Endothelial cell of umbilical vein (primary cell): ENCODE results near the gene EXOC6. TPM values are rescaled to one million over a fixed set of nuclear protein-coding genes. Genes with fewer than 3 reads are reported as not detected.

Experiments
- BruUV-seq: library from RNA; stranded (reverse); fragments of 400-500 nt; replicated peaks from 2 replicates; lab custom pipeline; 2021; lab: Mats Ljungman, UMichigan
- CTCF ChIA-PET: fragments of 300-600, 350-600 bp; sonication (Branson Sonifier 250); formaldehyde crosslinking; loops from one replicate; lab custom pipeline; 2021; ENCODE audit warnings: antibody characterized with exemption, inconsistent platforms; lab: Charles Lee
- POLR2A ChIA-PET: fragments of 300-600, 350-600 bp; sonication (Branson Sonifier 250); formaldehyde crosslinking; loops from one replicate; lab custom pipeline; 2021; ENCODE audit warnings: antibody characterized with exemption, inconsistent platforms; lab: Charles Lee
- DNase-seq: peaks from one replicate; pipeline ENCODE4 v3.0.0-alpha.2; 2011; ENCODE audit warnings: low read depth, low spot score
- FAIRE-seq: peaks from 2 replicates; lab custom pipeline; 2011; peaks lifted over from hg19 to GRCh38; lab: Jason Lieb, UNC
- H2AFZ ChIP-seq: 2 replicates; pipeline ENCODE4 v1.6.0; 2012; ENCODE audit warnings: low read depth, low read length, control low read depth, inconsistent platforms
- H3K27ac ChIP-seq: 2 replicates; pipeline ENCODE4 v1.5.1; 2011; ENCODE audit warnings: low read depth, mild to moderate bottlenecking, control low read depth, low read length, moderate library complexity; ENCODE audit not compliant: insufficient read depth
- H3K27me3 ChIP-seq, 2 experiments: 2 replicates each; pipeline versions ENCODE4 v1.6.0 to v1.6.1; 2011; ENCODE audit warnings: low read length in 2 of 2, mixed read lengths in 1 of 2; ENCODE audit not compliant: control insufficient read depth in 2 of 2, insufficient read depth in 2 of 2
- H3K36me3 ChIP-seq, 2 experiments: 2 replicates in 1 of 2; 3 replicates in 1 of 2; pipeline ENCODE4 v1.5.1; 2011; ENCODE audit warnings: low read length in 2 of 2, mild to moderate bottlenecking in 1 of 2, moderate library complexity in 1 of 2; ENCODE audit not compliant: control insufficient read depth in 2 of 2, insufficient read depth in 2 of 2; ENCODE audit errors: extremely low read depth in 1 of 2
- H3K4me1 ChIP-seq: 3 replicates; pipeline ENCODE4 v1.5.1; 2011; ENCODE audit warnings: mild to moderate bottlenecking, low read length; ENCODE audit not compliant: control insufficient read depth, insufficient read depth; ENCODE audit errors: extremely low read depth
- H3K4me2 ChIP-seq: 2 replicates; pipeline ENCODE4 v1.6.1; 2011; ENCODE audit warnings: low read length, control low read depth, mixed read lengths; ENCODE audit not compliant: insufficient read depth
- H3K4me3 ChIP-seq, 3 experiments: fragments of 200-600 bp in 1 of 3; sonication (generic), shearing (Covaris generic) in 1 of 3; replicated peaks in 1 of 3; 2 replicates each; pipeline ENCODE4 v1.5.1; 2011 to 2016; ENCODE audit warnings: control low read depth in 3 of 3, low read length in 3 of 3, mild to moderate bottlenecking in 2 of 3, inconsistent platforms in 1 of 3, low read depth in 1 of 3, moderate library complexity in 1 of 3; ENCODE audit not compliant: insufficient read depth in 1 of 3
- H3K79me2 ChIP-seq: 2 replicates; pipeline ENCODE4 v1.6.0; 2012; ENCODE audit warnings: low read length, inconsistent platforms; ENCODE audit not compliant: control insufficient read depth, insufficient read depth
- H3K9ac ChIP-seq: replicated peaks from 2 replicates; pipeline ENCODE3; 2011; ENCODE audit warnings: low read length, control low read depth; ENCODE audit not compliant: insufficient read depth; ENCODE audit errors: extremely low read depth
- H3K9me1 ChIP-seq: replicated peaks from 3 replicates; pipeline ENCODE4 v1.6.0; 2011; ENCODE audit warnings: mild to moderate bottlenecking, low read length; ENCODE audit not compliant: control insufficient read depth, insufficient read depth; ENCODE audit errors: extremely low read depth
- H3K9me3 ChIP-seq: replicated peaks from 2 replicates; pipeline ENCODE4 v1.5.1; 2012; ENCODE audit warnings: low read length, inconsistent platforms; ENCODE audit not compliant: control insufficient read depth, insufficient read depth
- H4K20me1 ChIP-seq: replicated peaks from 2 replicates; pipeline ENCODE3; 2011; ENCODE audit warnings: mild to moderate bottlenecking, low read length; ENCODE audit not compliant: control insufficient read depth, insufficient read depth; ENCODE audit errors: extremely low read depth
- EZH2 ChIP-seq: IDR thresholded peaks from 2 replicates; pipeline ENCODE4 v1.6.1; 2012; ENCODE audit warnings: borderline replicate concordance, low read depth, mild to moderate bottlenecking, moderate library complexity, low read length, inconsistent platforms; ENCODE audit not compliant: severe bottlenecking
- FOS ChIP-seq: IDR thresholded peaks from 2 replicates; pipeline ENCODE4 v1.6.1; 2011; ENCODE audit warnings: mild to moderate bottlenecking, low read length, moderate library complexity, borderline replicate concordance; ENCODE audit not compliant: insufficient read depth
- GATA2 ChIP-seq: IDR thresholded peaks from 2 replicates; pipeline ENCODE4 v1.7.0; 2011; ENCODE audit warnings: low read depth, mild to moderate bottlenecking, moderate library complexity, mixed read lengths, low read length; ENCODE audit not compliant: insufficient read length, insufficient read depth
- JUN ChIP-seq: IDR thresholded peaks from 2 replicates; pipeline ENCODE4 v1.6.1; 2011; ENCODE audit warnings: borderline replicate concordance, low read depth; ENCODE audit not compliant: insufficient read length, insufficient read depth
- MYC ChIP-seq: IDR thresholded peaks from one replicate; pipeline ENCODE4 v1.6.1; 2011; ENCODE audit warnings: mild to moderate bottlenecking, low read depth, low read length
- POLR2A ChIP-seq: IDR thresholded peaks from 2 replicates; pipeline ENCODE4 v1.6.1; 2012; ENCODE audit warnings: low read depth, mild to moderate bottlenecking, control low read depth, low read length
- POLR2AphosphoS5 ChIP-seq: IDR thresholded peaks from 2 replicates; pipeline ENCODE4 v1.6.1; 2012; ENCODE audit warnings: low read depth, mild to moderate bottlenecking, control low read depth, low read length, moderate library complexity; ENCODE audit not compliant: insufficient read depth
- dilution Hi-C: fragments of 300-500 bp; cut with MboI; formaldehyde crosslinking; loops from one replicate; pipeline ENCODE4 v1.15.0; 2019; ENCODE audit warnings: low sequenced_read_pairs; ENCODE audit not compliant: extremely low pct_ligation_motif_present
- intact Hi-C: fragments of 100-400 bp; cut with micrococcal nuclease; formaldehyde crosslinking; loops from one replicate; pipeline ENCODE4 v1.10.0; 2022
- polyA plus RNA-seq, 4 experiments: library from polyadenylated mRNA; depleted of rRNA in 3 of 4; stranded (reverse) in 3 of 4; unstranded in 1 of 4; fragments of >200 nt; gene quantifications; 2 replicates each; pipeline versions ENCODE4 v1.2.1 to v1.2.3, GENCODE V29; 2011 to 2012; ENCODE audit warnings: missing spikeins in 1 of 4
- total RNA-seq: library from RNA; stranded (reverse); gene quantifications from 2 replicates; pipeline ENCODE4 v1.2.3, GENCODE V29; 2021
- TF ChIP-seq, protein P1 (sequence below), 2 donors: IDR thresholded peaks; 1 replicate in 1 of 2; 2 replicates in 1 of 2; pipeline ENCODE4 v1.5.1; 2011; ENCODE audit warnings: low read length in 2 of 2, mild to moderate bottlenecking in 2 of 2, moderate library complexity in 2 of 2, control low read depth in 1 of 2, inconsistent platforms in 1 of 2, low read depth in 1 of 2; ENCODE audit not compliant: insufficient read depth in 1 of 2; ENCODE audit errors: extremely low read depth in 1 of 2
- TF ChIP-seq, protein P2 (sequence below): IDR thresholded peaks from 2 replicates; pipeline ENCODE4 v1.6.1; 2011; ENCODE audit not compliant: insufficient read depth, insufficient read length

Gene EXOC6
- total and polyA plus RNA-seq, 2 donors (not counting 3 experiments of a cell fraction or from before 2014, with no cell fraction given) = 72.6 to 108 TPM

- no peak overlapping the region for H3K9ac ChIP-seq
- H3K36me3 ChIP-seq = no peaks in the 10 kb centered on the region
- no peak for DNase-seq
- ChIA-PET CTCF (interaction anchor here (0.6 to 6.9 kb wide), 14 partner anchors 10 to 432 kb away, joined by 3 to 67 read pairs (median 3); no protein-coding TSS in a partner anchor), POLR2A (no interaction called here)
- intact Hi-C loops (loop anchor here (1.0 kb wide), 2 partner anchors 209 to 431 kb away; no protein-coding TSS in a partner anchor), dilution Hi-C loops (no loop called here)
- no peak overlapping the region for H3K4me2 ChIP-seq
- H3K4me3 ChIP-seq = no peak overlapping the region
- H3K9me1 ChIP-seq = no peaks in the 10 kb centered on the region
- no peak overlapping the region for H2AFZ ChIP-seq
- BruUV-seq = no TSS peak
- H3K79me2 ChIP-seq = no peaks in the 10 kb centered on the region
- FAIRE-seq = no peak
- no peaks in the 10 kb centered on the region for H3K9me3 ChIP-seq
- no peaks in the 10 kb centered on the region for H4K20me1 ChIP-seq
- H3K27ac ChIP-seq = no peak overlapping the region
- no peak for TF ChIP-seq FOS
- TF ChIP-seq, protein P1, sequence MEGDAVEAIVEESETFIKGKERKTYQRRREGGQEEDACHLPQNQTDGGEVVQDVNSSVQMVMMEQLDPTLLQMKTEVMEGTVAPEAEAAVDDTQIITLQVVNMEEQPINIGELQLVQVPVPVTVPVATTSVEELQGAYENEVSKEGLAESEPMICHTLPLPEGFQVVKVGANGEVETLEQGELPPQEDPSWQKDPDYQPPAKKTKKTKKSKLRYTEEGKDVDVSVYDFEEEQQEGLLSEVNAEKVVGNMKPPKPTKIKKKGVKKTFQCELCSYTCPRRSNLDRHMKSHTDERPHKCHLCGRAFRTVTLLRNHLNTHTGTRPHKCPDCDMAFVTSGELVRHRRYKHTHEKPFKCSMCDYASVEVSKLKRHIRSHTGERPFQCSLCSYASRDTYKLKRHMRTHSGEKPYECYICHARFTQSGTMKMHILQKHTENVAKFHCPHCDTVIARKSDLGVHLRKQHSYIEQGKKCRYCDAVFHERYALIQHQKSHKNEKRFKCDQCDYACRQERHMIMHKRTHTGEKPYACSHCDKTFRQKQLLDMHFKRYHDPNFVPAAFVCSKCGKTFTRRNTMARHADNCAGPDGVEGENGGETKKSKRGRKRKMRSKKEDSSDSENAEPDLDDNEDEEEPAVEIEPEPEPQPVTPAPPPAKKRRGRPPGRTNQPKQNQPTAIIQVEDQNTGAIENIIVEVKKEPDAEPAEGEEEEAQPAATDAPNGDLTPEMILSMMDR (IDR thresholded peaks at IDR 0.05; ENCODE audit: extremely low read depth in 1 of 2, insufficient read depth in 1 of 2, low read depth in 1 of 2, low read length in 2 of 2) = no peak
- TF ChIP-seq GATA2 = no peak
- TF ChIP-seq POLR2AphosphoS5 = no peak
- no peak for TF ChIP-seq POLR2A
- TF ChIP-seq, protein P2, sequence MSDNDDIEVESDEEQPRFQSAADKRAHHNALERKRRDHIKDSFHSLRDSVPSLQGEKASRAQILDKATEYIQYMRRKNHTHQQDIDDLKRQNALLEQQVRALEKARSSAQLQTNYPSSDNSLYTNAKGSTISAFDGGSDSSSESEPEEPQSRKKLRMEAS = no peak
- no peak for TF ChIP-seq MYC
- no peak for TF ChIP-seq JUN
- no peak for TF ChIP-seq EZH2
- no peaks in the 10 kb centered on the region for H3K4me1 ChIP-seq
- peaks cover 12 to 18% of the 10 kb centered on the region in 2 experiments for H3K27me3 ChIP-seq
Measured at GRCh38 chr10:93079663-93080349, 231.5 kb downstream of the EXOC6 start.
